ENCODE measurements around the gene SOHLH1. TPM values are rescaled to one million over a fixed set of nuclear protein-coding genes. Genes with fewer than 3 reads are reported as not detected.

The SOHLH1 gene
- total RNA-seq, 1 experiment from 2014 or later = not detected

DNA sequence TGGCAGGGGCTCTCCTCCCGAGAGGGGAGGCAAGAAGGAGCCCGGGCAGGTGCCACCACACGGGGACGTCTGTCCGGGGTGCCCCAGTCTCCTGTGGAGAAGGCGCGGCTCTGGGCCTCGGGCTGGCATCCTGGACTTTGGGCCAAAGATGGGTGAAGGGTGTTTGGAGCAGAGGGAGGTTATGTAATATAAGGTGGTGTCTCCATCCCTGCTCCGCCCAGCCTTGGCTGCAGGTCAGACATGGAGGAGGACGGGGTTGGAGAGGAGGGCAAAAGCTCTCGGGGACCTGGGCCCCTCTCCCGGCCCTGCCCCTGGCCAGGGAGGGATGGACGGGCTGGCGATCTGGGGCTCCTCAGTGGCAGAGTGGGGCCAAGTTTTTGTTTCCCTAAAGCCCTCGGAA, 1.2 kb upstream of the SOHLH1 start:
- H3K27me3 ChIP-seq (ENCODE audit: low read length) = peaks cover 3% of the 10 kb centered on the region; the same call in 1 of the 2 replicates
- CTCF ChIA-PET = no interaction called here
- BruUV-seq (replicated peaks) = no TSS peak

GRCh38 chr9:135698767-135699166, 514 bp downstream of the SOHLH1 start:
- H3K4me2 ChIP-seq (ENCODE audit: low read length) = no peak overlapping the region
- intact Hi-C loops (cut with micrococcal nuclease) = no loop called here
- no peak overlapping the region for H3K9ac ChIP-seq (ENCODE audit: low read length)
- H3K27me3 ChIP-seq (ENCODE audit: low read length) = peaks cover 3% of the 10 kb centered on the region; the same call in 1 of the 2 replicates
- no peak overlapping the region for H3K27ac ChIP-seq (ENCODE audit: low read length)
- BruUV-seq (replicated peaks) = no TSS peak
- TF ChIP-seq CTCF (conservative IDR thresholded peaks at IDR 0.05; ENCODE audit: low read depth, low read length) (no peak), EZH2phosphoT487 (IDR thresholded peaks at IDR 0.05; ENCODE audit: borderline replicate concordance, low read length) (no peak), EZH2 (IDR thresholded peaks at IDR 0.05; ENCODE audit: low read length, unreplicated experiment) (no peak)
- CTCF ChIA-PET = no interaction called here
- H3K36me3 ChIP-seq (ENCODE audit: low read depth, low read length) = no peaks in the 10 kb centered on the region
- H3K9me2 ChIP-seq (replicated peaks; ENCODE audit: low read length) = no peaks in the 10 kb centered on the region
- no peak for ATAC-seq
- H4K20me1 ChIP-seq (ENCODE audit: low read length) = no peaks in the 10 kb centered on the region
- H3K4me1 ChIP-seq (ENCODE audit: insufficient read depth, low read length) = no peaks in the 10 kb centered on the region
- no peak overlapping the region for H3K4me3 ChIP-seq (ENCODE audit: low read length)
- H2AFZ ChIP-seq (ENCODE audit: low read length) = no peak overlapping the region
- no peak for DNase-seq
- no peaks in the 10 kb centered on the region for H3F3A ChIP-seq (ENCODE audit: low read length, unreplicated experiment)
- H3K79me2 ChIP-seq (ENCODE audit: low read length) = no peaks in the 10 kb centered on the region
- H3K9me3 ChIP-seq (ENCODE audit: low read length) = no peaks in the 10 kb centered on the region
- POLR2A ChIA-PET (ENCODE audit: unreplicated experiment) = no interaction called here

More for the DNA sequence above, 1.2 kb upstream of the SOHLH1 start:
- Histone ChIP-seq H3K4me1 (ENCODE audit: insufficient read depth, low read length) (no peaks in the 10 kb centered on the region), H3K27ac (ENCODE audit: low read length) (no peak overlapping the region), H4K20me1 (ENCODE audit: low read length) (no peaks in the 10 kb centered on the region), H3K79me2 (ENCODE audit: low read length) (no peaks in the 10 kb centered on the region), H3K4me2 (ENCODE audit: low read length) (no peak overlapping the region), H3F3A (ENCODE audit: low read length, unreplicated experiment) (no peaks in the 10 kb centered on the region), H3K36me3 (ENCODE audit: low read depth, low read length) (no peaks in the 10 kb centered on the region), H3K9me2 (replicated peaks; ENCODE audit: low read length) (no peaks in the 10 kb centered on the region), H3K4me3 (ENCODE audit: low read length) (no peak overlapping the region), H3K9me3 (ENCODE audit: low read length) (no peaks in the 10 kb centered on the region), H3K9ac (ENCODE audit: low read length) (no peak overlapping the region), H2AFZ (ENCODE audit: low read length) (no peak overlapping the region)
- peak; percentile 25; the same call in 1 of the 2 replicates for ATAC-seq
- DNase-seq = no peak
- intact Hi-C loops (cut with micrococcal nuclease) = no loop called here
- POLR2A ChIA-PET (ENCODE audit: unreplicated experiment) = no interaction called here
- TF ChIP-seq CTCF (conservative IDR thresholded peaks at IDR 0.05; ENCODE audit: low read depth, low read length) = no peak
- TF ChIP-seq EZH2phosphoT487 (IDR thresholded peaks at IDR 0.05; ENCODE audit: borderline replicate concordance, low read length) = no peak
- no peak for TF ChIP-seq EZH2 (IDR thresholded peaks at IDR 0.05; ENCODE audit: low read length, unreplicated experiment)

- Histone ChIP-seq H3F3A (ENCODE audit: low read length, unreplicated experiment) (no peaks in the 10 kb centered on the region), H3K27me3 (ENCODE audit: low read length) (peaks cover 3% of the 10 kb centered on the region; the same call in 1 of the 2 replicates)
- intact Hi-C loops (cut with micrococcal nuclease) = no loop called here
Measured at GRCh38 chr9:135698236-135698635, 1.0 kb downstream of the SOHLH1 start.

More at GRCh38 chr9:135698236-135698635, 1.0 kb downstream of the SOHLH1 start:
- Histone ChIP-seq H3K4me2 (ENCODE audit: low read length) (no peak overlapping the region), H3K9me3 (ENCODE audit: low read length) (no peaks in the 10 kb centered on the region), H4K20me1 (ENCODE audit: low read length) (no peaks in the 10 kb centered on the region), H3K4me1 (ENCODE audit: insufficient read depth, low read length) (no peaks in the 10 kb centered on the region), H3K4me3 (ENCODE audit: low read length) (no peak overlapping the region), H3K9ac (ENCODE audit: low read length) (no peak overlapping the region), H3K9me2 (replicated peaks; ENCODE audit: low read length) (no peaks in the 10 kb centered on the region), H3K27ac (ENCODE audit: low read length) (no peak overlapping the region), H3K36me3 (ENCODE audit: low read depth, low read length) (no peaks in the 10 kb centered on the region), H2AFZ (ENCODE audit: low read length) (no peak overlapping the region), H3K79me2 (ENCODE audit: low read length) (no peaks in the 10 kb centered on the region)
- DNase-seq (no peak), ATAC-seq (no peak)
- CTCF ChIA-PET = no interaction called here
- POLR2A ChIA-PET (ENCODE audit: unreplicated experiment) = no interaction called here
- no TSS peak for BruUV-seq (replicated peaks)
- no peak for TF ChIP-seq CTCF (conservative IDR thresholded peaks at IDR 0.05; ENCODE audit: low read depth, low read length)
